OCI-LY3 (cell line): ENCODE data around the gene DENND4A.
"Not testable (repeated sequence)": the region's sequence is repeated elsewhere in the genome, so short reads cannot be mapped to it uniquely, and the experiment has no call there.

Source experiments
- H2AFZ ChIP-seq: fragments of 200-600, 300-600 bp; shearing (Covaris generic); 2 replicates; pipeline ENCODE4 v1.6.0; 2014; ENCODE audit warnings: antibody characterized with exemption, low read depth, low read length
- H3K27ac ChIP-seq: fragments of 200-600, 300-600 bp; sonication (generic); 2 replicates; pipeline ENCODE4 v1.5.1; 2014; ENCODE audit warnings: mild to moderate bottlenecking, low read length, moderate library complexity, mixed read lengths
- H3K27me3 ChIP-seq: fragments of 200-600, 300-600 bp; sonication (generic); 2 replicates; pipeline ENCODE4 v1.6.1; 2014; ENCODE audit warnings: low read depth, low read length, mixed read lengths
- H3K36me3 ChIP-seq: fragments of 200-600, 300-600 bp; sonication (generic); replicated peaks from 2 replicates; pipeline ENCODE3; 2014; ENCODE audit warnings: low read depth, low read length, mixed read lengths
- H3K4me1 ChIP-seq: fragments of 300-600, 200-600 bp; sonication (generic); 2 replicates; pipeline ENCODE4 v1.6.1; 2014; ENCODE audit warnings: low read length, mixed read lengths
- H3K4me2 ChIP-seq: fragments of 200-600, 300-600 bp; sonication (generic); 2 replicates; pipeline ENCODE4 v1.6.1; 2014; ENCODE audit warnings: low read length, mixed read lengths
- H3K4me3 ChIP-seq: fragments of 300-600, 200-600 bp; sonication (generic); 2 replicates; pipeline ENCODE4 v1.5.1; 2014; ENCODE audit warnings: antibody characterized with exemption, mild to moderate bottlenecking, low read length, moderate library complexity
- H3K79me2 ChIP-seq: fragments of 300-600, 200-600 bp; shearing (Covaris generic); 2 replicates; pipeline ENCODE4 v1.6.1; 2014; ENCODE audit warnings: mild to moderate bottlenecking, low read length, mixed read lengths
- H3K9ac ChIP-seq: fragments of 300-600, 200-600 bp; shearing (Covaris generic); 2 replicates; pipeline ENCODE4 v1.6.0; 2014; ENCODE audit warnings: mild to moderate bottlenecking, low read length, moderate library complexity
- H3K9me3 ChIP-seq: fragments of 200-600, 300-600 bp; shearing (Covaris generic); 2 replicates; pipeline ENCODE4 v1.6.1; 2014; ENCODE audit warnings: low read length, mixed read lengths; ENCODE audit not compliant: insufficient read depth
- H4K20me1 ChIP-seq: fragments of 200-600, 300-600 bp; sonication (generic); 2 replicates; pipeline ENCODE4 v1.6.1; 2016; ENCODE audit warnings: low read length, mixed read lengths; ENCODE audit not compliant: insufficient read depth
- CTCF ChIP-seq: fragments of 200-600, 300-600 bp; sonication (generic); IDR thresholded peaks from 2 replicates; pipeline ENCODE4 v1.5.1; 2014; ENCODE audit warnings: antibody characterized with exemption, low read length, low read depth
- EZH2phosphoT487 ChIP-seq: fragments of 200-600 bp; shearing (Covaris generic); IDR thresholded peaks from 2 replicates; pipeline ENCODE4 v1.6.1; 2018; ENCODE audit warnings: antibody characterized with exemption, mixed run types, low read depth

Gene DENND4A

GRCh38 chr15:65787260-65787659 lies 4.8 kb downstream of the DENND4A start:
- H3K9me3 ChIP-seq: no peaks in the 10 kb centered on the region
- H3K4me2 ChIP-seq: peak overlapping the region; percentile 87
- H2AFZ ChIP-seq: no peak overlapping the region
- peaks cover 94% of the 10 kb centered on the region for H3K79me2 ChIP-seq
- H3K4me1 ChIP-seq: peaks cover 25% of the 10 kb centered on the region
- peaks cover 64% of the 10 kb centered on the region for H4K20me1 ChIP-seq
- peak overlapping the region; percentile 49 for H3K9ac ChIP-seq
- H3K4me3 ChIP-seq: peak overlapping the region; percentile 68
- H3K27ac ChIP-seq: peak overlapping the region; percentile 67
- H3K27me3 ChIP-seq: no peaks in the 10 kb centered on the region
- TF ChIP-seq EZH2phosphoT487 (no peak), CTCF (no peak)
- peaks cover 14% of the 10 kb centered on the region for H3K36me3 ChIP-seq

DNA sequence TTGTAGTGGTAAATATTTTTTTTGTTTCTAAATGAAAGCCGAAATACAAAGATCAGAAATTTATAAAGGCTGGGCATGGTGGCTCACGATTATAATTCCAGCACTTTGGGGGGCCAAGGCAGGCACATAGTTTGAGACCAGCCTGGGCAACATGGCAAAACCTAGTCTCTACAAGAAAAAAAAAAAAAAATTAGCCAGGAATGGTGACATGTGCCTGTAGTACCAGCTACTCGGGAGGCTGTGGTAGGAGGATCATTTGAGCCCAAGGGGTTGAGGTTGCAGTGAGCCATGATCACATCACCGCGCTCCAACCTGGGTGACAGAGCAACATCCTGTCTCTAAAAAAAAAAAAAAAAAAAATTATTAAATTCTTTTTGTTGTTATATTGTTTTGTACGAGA lies 6.9 kb downstream of the DENND4A start:
- peaks cover 99% of the 10 kb centered on the region for H3K79me2 ChIP-seq
- peaks cover 81% of the 10 kb centered on the region for H4K20me1 ChIP-seq
- H2AFZ ChIP-seq: no peak overlapping the region

DNA sequence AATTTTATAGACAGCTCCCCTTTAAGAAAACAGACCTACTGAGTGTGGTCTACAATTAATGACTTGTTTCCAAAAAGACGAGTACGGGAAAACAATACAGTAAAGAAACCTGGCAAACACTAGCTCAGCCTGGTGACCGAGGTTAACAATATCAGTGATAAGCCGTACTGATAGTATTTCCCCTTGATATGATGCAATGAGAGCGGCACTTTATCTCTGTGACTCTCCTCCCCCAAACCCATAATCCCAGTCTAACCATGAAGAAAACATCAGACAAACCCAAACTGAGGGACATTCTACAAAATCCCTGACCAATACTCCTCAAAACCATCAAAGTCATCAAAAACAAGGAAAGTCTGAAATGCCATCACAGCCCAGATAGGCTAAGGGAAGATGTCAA lies 8.2 kb downstream of the DENND4A start:
- Histone ChIP-seq H3K79me2 (peaks cover 99% of the 10 kb centered on the region), H2AFZ (no peak overlapping the region), H3K36me3 (peaks cover 24% of the 10 kb centered on the region), H3K9me3 (no peaks in the 10 kb centered on the region), H3K4me1 (peaks cover 17% of the 10 kb centered on the region), H3K27ac (no peak overlapping the region), H3K9ac (no peak overlapping the region), H3K4me3 (no peak overlapping the region), H3K27me3 (no peaks in the 10 kb centered on the region), H3K4me2 (no peak overlapping the region), H4K20me1 (peaks cover 82% of the 10 kb centered on the region)
- TF ChIP-seq CTCF (no peak), EZH2phosphoT487 (no peak)

More for the DNA sequence above, 6.9 kb downstream of the DENND4A start:
- Histone ChIP-seq H3K27me3 (no peaks in the 10 kb centered on the region), H3K4me1 (peaks cover 25% of the 10 kb centered on the region), H3K9ac (no peak overlapping the region), H3K9me3 (no peaks in the 10 kb centered on the region), H3K27ac (no peak overlapping the region), H3K4me3 (no peak overlapping the region), H3K4me2 (no peak overlapping the region), H3K36me3 (peaks cover 24% of the 10 kb centered on the region)
- TF ChIP-seq CTCF: no peak
- no peak for TF ChIP-seq EZH2phosphoT487

GRCh38 chr15:65782096-65782495 lies 10.0 kb downstream of the DENND4A start:
- H3K9ac ChIP-seq: no peak overlapping the region
- H3K27ac ChIP-seq: no peak overlapping the region
- H3K4me2 ChIP-seq: no peak overlapping the region
- peaks cover 12% of the 10 kb centered on the region for H3K4me1 ChIP-seq
- H4K20me1 ChIP-seq: peaks cover 88% of the 10 kb centered on the region
- TF ChIP-seq CTCF (no peak), EZH2phosphoT487 (no peak)
- H3K27me3 ChIP-seq: no peaks in the 10 kb centered on the region
- peaks cover 99% of the 10 kb centered on the region for H3K79me2 ChIP-seq
- no peak overlapping the region for H3K4me3 ChIP-seq
- no peak overlapping the region for H2AFZ ChIP-seq
- H3K36me3 ChIP-seq: peaks cover 24% of the 10 kb centered on the region
- no peaks in the 10 kb centered on the region for H3K9me3 ChIP-seq

GRCh38 chr15:65778701-65779100 lies 13.4 kb downstream of the DENND4A start:
- H3K4me2 ChIP-seq, H3K27ac ChIP-seq, H3K27me3 ChIP-seq, H2AFZ ChIP-seq, H3K9me3 ChIP-seq, H3K9ac ChIP-seq, H3K4me3 ChIP-seq: not testable (repeated sequence)
- peaks cover 89% of the 10 kb centered on the region for H4K20me1 ChIP-seq
- peaks cover 95% of the 10 kb centered on the region for H3K79me2 ChIP-seq
- peaks cover 15% of the 10 kb centered on the region for H3K36me3 ChIP-seq
- peaks cover 33% of the 10 kb centered on the region for H3K4me1 ChIP-seq
